Measurements from ENCODE around the gene FUZ.

DNA sequence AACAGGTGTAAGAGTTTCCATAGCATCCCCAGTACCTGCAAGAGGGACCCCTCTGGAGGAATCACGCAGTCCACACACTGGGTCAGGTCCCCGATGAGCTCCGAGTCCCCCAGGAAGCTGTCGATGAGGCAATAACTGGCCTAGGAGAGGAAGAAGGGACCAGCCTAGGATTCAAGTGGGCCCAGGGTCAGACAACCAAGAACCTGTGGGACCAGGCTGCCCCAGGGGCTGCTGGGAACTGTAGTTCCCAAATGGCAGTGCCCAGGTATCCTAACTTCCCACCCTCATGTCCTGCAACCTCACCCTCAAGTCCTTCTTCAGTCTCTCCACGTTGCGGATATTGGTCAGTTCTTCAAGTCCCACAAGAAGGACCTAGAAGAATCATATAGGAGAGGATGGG, 1.8 kb downstream of the FUZ start:
- TF ChIP-seq CTCF (IDR thresholded peaks at IDR 0.05) (no peak), POLR2A (IDR thresholded peaks at IDR 0.05) (no peak)
